HK-2 (cell line): ENCODE data around the gene KIAA0825.

Experiments
- DNase-seq: peaks from one replicate; pipeline ENCODE4 v3.0.0-alpha.2; 2018; ENCODE audit not compliant: unreplicated experiment

The KIAA0825 gene

DNA sequence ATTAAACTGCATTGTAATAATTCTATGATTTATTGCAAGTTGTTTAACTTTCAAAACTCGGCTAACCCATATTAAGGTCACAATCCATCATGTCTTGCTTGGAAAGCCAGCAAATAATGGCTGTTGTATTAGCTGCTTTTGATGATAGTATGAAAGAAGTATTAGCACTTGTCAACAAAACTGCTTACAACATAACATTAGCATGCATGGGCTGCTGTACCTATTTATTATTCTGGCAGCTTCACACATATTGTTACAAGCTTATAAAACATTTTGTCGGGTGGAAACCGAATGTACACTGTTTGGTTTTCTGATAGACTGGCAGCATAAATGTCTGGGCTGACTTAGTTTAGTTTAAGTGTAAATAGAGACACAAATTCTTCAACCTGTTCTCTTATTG is 378.3 kb downstream of the KIAA0825 start:
- DNase-seq = no peak

DNA sequence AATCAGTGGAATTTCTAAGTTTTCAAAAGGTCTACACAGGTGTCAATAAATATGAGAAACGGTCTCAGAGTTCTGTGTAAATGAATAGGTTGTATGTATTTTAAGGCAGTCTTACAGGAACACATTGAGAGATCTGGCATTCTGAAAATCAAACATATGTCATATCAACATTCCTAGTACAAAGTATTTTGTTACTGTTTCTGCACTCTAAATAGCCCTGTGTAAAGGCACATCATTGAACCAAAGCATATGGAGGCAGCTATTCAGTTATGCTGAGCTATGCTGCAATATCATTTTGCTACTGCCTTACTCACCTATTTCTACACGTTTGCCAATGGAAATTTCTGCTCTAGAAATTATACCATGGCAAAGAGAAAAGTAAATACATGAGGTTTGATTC is 379.1 kb downstream of the KIAA0825 start:
- DNase-seq = no peak

- no peak for DNase-seq
These were observed 383.4 kb downstream of the KIAA0825 start for GRCh38 chr5:94234987-94235386.

GRCh38 chr5:94228791-94229190 is 389.6 kb downstream of the KIAA0825 start:
- DNase-seq = no peak

DNA sequence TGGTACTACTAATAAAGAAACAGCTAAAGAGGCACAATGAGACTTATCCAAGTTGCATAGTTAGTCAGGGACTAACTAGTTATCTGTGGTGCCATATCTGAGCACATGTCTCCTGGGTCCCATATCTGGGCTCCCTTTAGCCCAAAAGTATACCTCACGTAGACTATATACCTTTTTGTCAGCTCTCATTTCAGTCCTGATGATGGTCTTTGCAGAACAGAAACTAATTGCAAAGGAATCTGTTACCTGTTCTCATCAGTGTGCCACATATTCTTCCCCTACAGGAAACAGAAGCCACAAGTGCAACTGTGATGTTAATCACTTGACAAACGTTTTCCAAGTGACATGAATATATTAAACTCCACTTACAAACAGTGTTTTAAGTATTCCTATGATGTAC is 395.2 kb downstream of the KIAA0825 start:
- no peak for DNase-seq

DNA sequence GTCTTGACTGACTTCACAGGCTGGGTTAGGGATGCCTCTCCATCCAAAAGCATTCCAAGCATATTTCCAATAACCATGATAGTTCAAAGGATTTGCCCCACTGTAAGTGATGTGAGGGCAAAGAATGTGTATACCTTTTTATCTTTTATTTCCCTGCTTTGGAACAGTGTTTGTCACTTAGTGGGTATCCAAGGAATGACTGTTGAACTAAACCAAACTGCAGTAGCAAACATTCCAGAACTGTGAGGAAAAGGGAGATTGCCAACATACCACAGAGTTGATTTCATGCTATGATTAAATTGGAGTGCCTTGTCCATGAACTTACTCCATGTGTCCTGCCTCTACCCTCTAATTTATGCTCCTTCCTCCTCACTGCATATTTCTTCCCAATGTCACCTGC is 400.0 kb downstream of the KIAA0825 start:
- DNase-seq = no peak

DNA sequence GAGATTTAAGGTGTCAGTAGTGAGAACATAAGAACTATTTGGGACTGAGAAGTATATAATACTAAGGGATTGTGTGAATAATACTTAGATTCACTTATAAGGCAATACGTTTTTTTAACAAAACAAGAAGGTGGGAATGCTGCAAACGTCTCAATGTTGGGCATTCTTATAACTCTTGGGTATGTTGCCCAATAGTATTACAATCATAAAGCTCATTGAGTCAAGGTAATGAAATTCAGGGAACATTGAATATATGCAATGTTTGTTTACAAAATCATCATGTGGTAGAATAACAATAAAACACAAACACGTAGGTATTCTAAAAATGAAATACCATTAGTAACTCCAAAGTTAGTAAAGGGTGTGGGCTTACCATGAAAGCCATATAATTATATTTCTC is 400.7 kb downstream of the KIAA0825 start:
- no peak for DNase-seq

- no peak for DNase-seq
These were observed 401.2 kb downstream of the KIAA0825 start for GRCh38 chr5:94217216-94217615.

DNA sequence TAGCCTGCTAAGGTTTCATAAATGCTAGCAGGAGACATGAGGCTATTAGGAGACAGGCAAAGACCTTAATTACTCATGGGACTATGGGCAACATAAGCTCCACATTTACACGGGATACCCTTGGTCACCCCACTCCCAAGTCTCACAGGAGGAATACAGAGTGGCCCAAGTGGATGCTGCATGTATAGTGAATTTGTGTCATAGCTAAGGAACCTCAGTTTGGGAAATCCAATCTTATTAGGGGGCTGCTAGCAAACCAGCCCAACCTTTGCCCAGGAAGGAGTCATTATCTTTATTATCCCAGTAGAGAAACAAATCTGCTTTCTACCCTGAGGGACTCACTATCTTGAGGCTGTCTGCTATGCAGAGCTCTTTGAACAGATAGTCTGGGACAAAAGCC is 405.9 kb downstream of the KIAA0825 start:
- DNase-seq = no peak

DNA sequence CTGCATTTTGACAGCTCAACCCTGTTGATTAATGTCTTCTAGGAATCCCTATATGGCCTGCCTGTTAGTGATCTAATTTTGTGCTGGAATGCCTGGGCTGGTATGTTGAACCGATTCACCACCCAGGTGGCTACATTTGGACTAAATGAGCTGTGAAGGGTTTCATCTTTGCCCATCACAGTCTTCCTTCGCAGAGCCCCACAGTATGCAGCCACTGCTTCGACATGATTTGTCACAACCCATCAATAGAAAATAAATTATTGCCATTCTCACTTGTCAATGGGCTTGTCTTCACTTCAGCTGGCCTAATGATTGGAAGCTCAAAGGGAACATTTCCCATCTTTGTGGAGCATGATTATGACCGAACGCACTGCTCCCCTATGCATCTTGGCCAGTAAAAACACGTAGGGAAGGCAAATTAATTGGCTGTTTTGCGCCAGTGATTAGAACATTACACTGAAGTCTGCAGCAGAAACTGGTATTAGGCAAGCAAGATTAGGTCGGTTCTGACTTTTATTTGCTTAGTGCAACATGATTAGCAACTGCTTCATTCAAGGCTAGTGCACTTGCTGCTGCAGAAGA is 408.5 kb downstream of the KIAA0825 start:
- DNase-seq = no peak

- no peak for DNase-seq
These were observed 409.1 kb downstream of the KIAA0825 start for GRCh38 chr5:94209272-94209671.

DNA sequence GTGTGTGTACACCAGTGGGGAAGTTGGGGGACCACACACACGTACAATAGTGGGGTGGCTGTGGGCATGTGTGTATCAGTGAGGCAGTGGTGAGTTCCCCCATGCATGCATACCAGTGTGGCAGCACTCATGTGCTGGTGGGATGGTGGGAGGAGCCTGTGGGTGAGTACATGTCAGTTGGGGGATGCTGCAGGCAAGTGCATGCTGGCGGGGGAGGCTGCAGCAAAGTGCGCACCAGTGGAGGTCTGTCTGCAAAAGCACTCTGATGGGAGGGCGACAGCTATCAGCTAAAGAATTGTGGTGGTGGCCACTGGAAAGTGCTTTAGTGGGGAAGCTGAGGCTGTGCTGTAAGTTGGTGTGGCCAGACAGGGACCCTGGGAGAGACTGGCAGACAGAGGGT is 418.8 kb downstream of the KIAA0825 start:
- DNase-seq = no peak

GRCh38 chr5:94197970-94198369 is 420.4 kb downstream of the KIAA0825 start:
- DNase-seq = no peak

- DNase-seq = no peak
These were observed 421.5 kb downstream of the KIAA0825 start for GRCh38 chr5:94196953-94197352.

GRCh38 chr5:94192658-94193391 is 425.6 kb downstream of the KIAA0825 start:
- no peak for DNase-seq

- DNase-seq = no peak
These were observed 426.8 kb downstream of the KIAA0825 start for GRCh38 chr5:94191604-94192003.

DNA sequence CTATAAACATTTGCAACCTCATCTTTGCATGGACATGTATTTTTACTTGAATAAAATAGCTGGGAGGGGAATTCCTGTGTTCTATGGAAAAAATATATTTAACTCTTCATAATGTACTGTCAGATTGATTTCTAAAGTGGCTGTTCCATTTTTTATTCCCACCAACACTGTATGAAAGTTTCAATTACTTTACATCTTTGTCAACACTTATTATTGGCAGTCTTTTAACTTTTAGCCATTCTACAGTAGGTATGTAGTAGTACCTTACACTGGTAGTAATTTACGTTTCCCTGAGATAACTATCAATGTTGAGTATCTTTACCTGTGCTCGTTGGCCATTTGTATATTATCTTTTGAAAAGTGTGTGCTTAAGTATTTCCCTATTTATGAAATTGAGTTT is 429.7 kb downstream of the KIAA0825 start:
- no peak for DNase-seq

DNA sequence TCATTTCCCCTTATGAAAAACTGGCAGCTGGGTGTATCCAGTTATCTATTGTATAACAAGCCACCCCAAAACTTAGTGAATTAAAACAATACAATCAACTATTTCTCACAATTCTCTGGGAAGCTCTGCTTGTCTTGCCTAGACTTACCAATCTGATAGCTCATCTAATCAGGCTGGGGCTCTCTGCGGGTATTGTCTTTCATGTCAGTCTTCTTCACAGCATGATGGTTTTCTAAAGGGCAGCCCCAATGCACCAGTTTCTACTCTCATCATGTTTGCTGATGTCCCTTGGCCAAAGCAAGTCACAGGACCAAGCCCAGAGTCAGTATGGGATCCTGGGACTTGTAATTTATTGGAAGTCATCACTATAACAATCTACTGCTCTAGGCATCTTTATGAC is 433.5 kb downstream of the KIAA0825 start:
- DNase-seq = no peak

GRCh38 chr5:94181895-94182294 is 436.5 kb downstream of the KIAA0825 start:
- DNase-seq = no peak

DNA sequence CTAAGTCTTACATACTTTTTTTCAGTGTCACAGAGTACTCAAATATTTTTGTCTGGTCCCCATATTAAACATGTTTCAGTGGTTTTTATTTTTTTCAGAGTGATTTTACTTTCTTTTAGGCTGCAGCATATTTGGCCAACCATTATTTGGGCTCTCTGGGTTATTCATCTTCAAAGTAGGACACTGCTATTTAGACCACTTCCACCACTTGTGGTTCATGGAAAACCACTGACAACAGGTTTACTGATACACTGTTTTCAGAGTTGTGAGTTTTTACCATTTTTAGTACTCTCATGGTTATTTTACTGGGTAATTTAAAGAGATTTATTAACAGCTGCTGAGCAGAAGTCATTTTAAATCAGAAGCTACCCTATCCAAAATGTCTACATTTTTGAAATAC is 437.6 kb downstream of the KIAA0825 start:
- DNase-seq = no peak

- DNase-seq = no peak
These were observed 442.5 kb downstream of the KIAA0825 start for GRCh38 chr5:94175912-94176311.

DNA sequence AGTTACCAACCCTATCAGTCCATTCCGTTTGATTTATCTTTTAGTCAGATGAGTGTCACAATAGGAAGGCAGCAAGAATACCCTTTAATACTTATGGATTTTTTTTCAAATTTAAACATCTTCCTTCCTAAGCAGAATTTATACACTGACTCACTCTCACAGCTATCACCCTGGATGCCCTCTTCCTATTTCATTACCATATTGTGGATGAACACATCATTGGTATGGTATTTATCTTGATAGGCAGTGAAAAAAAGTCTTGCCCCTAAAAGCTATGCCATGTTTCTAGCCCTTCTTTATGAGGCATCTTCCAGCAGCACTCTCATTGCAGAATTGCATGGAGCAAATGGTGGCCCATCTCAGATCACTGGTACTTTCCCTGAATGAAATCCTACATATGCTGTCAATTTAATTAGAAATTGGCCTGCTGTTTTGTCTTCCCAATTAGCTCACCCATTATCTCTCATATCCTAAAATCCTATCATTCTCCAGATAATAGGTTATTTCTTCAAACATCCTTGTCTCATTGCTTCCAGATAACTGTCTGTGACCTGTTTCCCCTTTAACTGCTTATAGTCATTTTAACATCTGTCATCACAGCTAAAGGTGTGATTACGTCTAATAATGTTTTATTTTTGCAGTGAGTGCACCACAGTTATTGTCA is 443.5 kb downstream of the KIAA0825 start:
- DNase-seq = no peak

- DNase-seq = no peak
These were observed 445.3 kb downstream of the KIAA0825 start for GRCh38 chr5:94173100-94173499.
